ENCODE data around the gene TRIM28.

The TRIM28 gene

DNA sequence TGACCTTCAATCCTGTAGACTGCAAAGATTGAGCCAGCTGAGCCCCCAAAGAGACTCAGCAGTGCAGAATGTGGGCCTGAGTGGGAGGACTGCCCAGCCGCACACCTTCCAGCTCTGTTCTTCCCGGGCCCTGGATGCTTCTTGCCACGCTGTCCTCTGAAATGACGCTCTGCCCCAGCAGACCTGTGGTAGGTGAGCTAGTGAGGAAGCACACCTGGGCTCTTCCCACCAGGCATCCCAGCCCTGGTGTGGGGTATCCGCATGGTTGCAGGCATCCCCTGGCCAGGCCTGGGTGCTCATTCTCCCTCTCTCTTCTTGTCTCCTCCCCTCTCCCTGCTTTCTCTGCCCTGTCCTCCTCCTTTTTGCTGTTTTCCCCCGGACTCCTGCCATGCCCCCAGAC, 39.1 kb downstream of the TRIM28 start:
- TF ChIP-seq EZH2phosphoT487 (IDR thresholded peaks at IDR 0.05; ENCODE audit: borderline replicate concordance) = no peak
- TF ChIP-seq, protein P1, sequence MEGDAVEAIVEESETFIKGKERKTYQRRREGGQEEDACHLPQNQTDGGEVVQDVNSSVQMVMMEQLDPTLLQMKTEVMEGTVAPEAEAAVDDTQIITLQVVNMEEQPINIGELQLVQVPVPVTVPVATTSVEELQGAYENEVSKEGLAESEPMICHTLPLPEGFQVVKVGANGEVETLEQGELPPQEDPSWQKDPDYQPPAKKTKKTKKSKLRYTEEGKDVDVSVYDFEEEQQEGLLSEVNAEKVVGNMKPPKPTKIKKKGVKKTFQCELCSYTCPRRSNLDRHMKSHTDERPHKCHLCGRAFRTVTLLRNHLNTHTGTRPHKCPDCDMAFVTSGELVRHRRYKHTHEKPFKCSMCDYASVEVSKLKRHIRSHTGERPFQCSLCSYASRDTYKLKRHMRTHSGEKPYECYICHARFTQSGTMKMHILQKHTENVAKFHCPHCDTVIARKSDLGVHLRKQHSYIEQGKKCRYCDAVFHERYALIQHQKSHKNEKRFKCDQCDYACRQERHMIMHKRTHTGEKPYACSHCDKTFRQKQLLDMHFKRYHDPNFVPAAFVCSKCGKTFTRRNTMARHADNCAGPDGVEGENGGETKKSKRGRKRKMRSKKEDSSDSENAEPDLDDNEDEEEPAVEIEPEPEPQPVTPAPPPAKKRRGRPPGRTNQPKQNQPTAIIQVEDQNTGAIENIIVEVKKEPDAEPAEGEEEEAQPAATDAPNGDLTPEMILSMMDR (conservative IDR thresholded peaks at IDR 0.05; ENCODE audit: low read length) = no peak
- Histone ChIP-seq H3K27me3 (ENCODE audit: insufficient read depth, low read length, poor library complexity, severe bottlenecking) (no peaks in the 10 kb centered on the region), H3K79me2 (ENCODE audit: insufficient read depth, low read length) (peaks cover 3% of the 10 kb centered on the region; the same call in 1 of the 2 replicates), H3K4me2 (ENCODE audit: low read depth, low read length, poor library complexity, severe bottlenecking) (no peak overlapping the region), H2AFZ (ENCODE audit: low read length) (no peak overlapping the region), H3K9me2 (replicated peaks; ENCODE audit: low read depth, low read length) (no peaks in the 10 kb centered on the region), H3K4me1 (ENCODE audit: insufficient read depth, low read length, poor library complexity, severe bottlenecking) (peaks cover 20% of the 10 kb centered on the region), H3K9ac (ENCODE audit: low read depth, low read length, poor library complexity, severe bottlenecking) (no peak overlapping the region), H3F3A (ENCODE audit: low read depth) (no peaks in the 10 kb centered on the region), H3K36me3 (ENCODE audit: insufficient read depth, low read length) (peaks cover 4% of the 10 kb centered on the region; the same call in 1 of the 2 replicates), H3K9me3 (ENCODE audit: insufficient read depth, low read depth, low read length) (no peaks in the 10 kb centered on the region), H4K20me1 (ENCODE audit: insufficient read depth, low read length, poor library complexity, severe bottlenecking) (no peaks in the 10 kb centered on the region), H3K4me3 (ENCODE audit: low read length, poor library complexity, severe bottlenecking) (no peak overlapping the region)

DNA sequence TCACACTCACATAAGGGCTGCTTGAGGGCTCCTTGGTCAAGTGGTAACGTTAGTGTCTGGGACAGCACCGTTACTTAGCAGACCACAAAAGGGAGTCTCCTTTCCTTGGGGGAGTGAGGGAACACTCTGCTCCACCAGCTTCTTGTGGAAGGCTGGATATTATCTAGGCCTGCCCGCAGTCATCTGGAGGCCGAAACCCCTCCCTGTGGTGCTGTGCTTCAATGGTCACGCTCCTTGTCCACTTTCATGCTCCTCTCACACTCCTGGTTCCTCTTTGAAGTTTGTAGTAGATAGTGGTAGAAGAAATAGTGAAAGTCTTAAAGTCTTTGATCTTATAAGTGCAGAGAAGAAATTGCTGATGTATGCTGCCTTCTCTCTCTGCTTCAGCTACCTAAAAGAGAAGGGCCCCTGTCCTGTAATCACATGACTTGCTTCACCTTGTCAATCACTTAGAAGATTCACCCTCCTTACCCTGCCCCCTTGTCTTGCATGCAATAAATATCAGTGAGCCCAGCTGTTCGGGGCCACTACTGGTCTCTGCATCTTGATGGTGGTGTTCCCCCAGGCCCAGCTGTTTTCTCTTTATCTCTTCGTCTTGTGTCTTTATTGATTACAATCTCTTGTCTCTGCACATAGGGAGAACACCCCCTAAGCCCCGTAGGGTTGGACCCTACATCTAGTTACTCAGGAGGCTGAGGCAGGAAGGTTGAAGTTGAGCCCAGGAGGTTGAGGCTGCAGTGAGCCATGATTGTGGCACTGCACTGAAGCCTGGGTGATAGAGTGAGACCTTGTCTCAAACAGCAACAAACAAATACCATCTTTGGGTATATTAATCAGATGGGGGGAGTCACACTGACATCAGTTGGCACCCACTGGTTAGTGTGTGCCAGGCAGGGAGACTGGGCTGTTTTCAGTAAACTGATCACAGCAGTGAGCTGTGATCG, 40.9 kb downstream of the TRIM28 start:
- Histone ChIP-seq H3K4me2 (ENCODE audit: low read depth, low read length, poor library complexity, severe bottlenecking) (no peak overlapping the region), H3K79me2 (ENCODE audit: insufficient read depth, low read length) (no peaks in the 10 kb centered on the region), H3K9ac (ENCODE audit: low read depth, low read length, poor library complexity, severe bottlenecking) (no peak overlapping the region), H3F3A (ENCODE audit: low read depth) (no peaks in the 10 kb centered on the region), H3K9me2 (replicated peaks; ENCODE audit: low read depth, low read length) (no peaks in the 10 kb centered on the region), H3K4me1 (ENCODE audit: insufficient read depth, low read length, poor library complexity, severe bottlenecking) (peaks cover 10% of the 10 kb centered on the region), H3K36me3 (ENCODE audit: insufficient read depth, low read length) (peaks cover 4% of the 10 kb centered on the region; the same call in 1 of the 2 replicates), H3K9me3 (ENCODE audit: insufficient read depth, low read depth, low read length) (no peaks in the 10 kb centered on the region), H4K20me1 (ENCODE audit: insufficient read depth, low read length, poor library complexity, severe bottlenecking) (no peaks in the 10 kb centered on the region), H3K4me3 (ENCODE audit: low read length, poor library complexity, severe bottlenecking) (no peak overlapping the region), H3K27me3 (ENCODE audit: insufficient read depth, low read length, poor library complexity, severe bottlenecking) (no peaks in the 10 kb centered on the region), H2AFZ (ENCODE audit: low read length) (no peak overlapping the region)
- TF ChIP-seq, protein P1 (conservative IDR thresholded peaks at IDR 0.05; ENCODE audit: low read length) = no peak
- TF ChIP-seq EZH2phosphoT487 (IDR thresholded peaks at IDR 0.05; ENCODE audit: borderline replicate concordance) = no peak

DNA sequence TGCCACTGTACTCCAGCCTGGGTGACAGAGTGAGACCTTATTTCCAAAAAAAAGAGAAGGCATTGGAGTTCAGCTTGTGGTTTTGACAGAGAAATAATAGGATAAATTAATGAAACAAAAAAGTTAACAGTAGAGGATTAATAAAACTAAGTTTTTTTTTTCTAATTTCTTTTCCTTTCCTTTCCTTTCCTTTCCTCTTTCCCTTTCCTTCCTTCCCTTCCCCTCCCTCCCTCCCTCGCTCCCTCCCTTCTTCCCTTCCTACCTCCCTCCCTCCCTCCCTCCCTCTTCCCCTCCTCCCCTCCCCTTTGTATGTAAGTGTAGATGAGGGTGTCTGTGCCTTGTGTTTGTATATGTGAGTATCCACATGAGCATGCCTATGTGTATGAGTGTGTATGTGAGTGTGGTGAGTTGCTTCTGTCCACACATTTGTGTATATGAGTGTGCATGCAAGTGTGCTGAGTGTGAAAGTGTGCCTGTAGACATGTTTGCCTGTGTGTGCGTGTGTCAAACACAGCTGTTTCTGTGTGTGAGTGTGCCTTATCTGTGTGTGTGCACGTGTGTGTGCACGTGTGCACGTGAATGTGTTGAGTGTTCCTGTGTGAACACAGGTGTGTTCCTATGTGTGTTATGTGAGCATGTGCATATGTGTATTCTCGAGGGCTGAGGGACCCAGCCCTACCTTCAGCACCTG, 41.7 kb downstream of the TRIM28 start:
- Histone ChIP-seq H3K36me3 (ENCODE audit: insufficient read depth, low read length) (peaks cover 4% of the 10 kb centered on the region; the same call in 1 of the 2 replicates), H3K4me1 (ENCODE audit: insufficient read depth, low read length, poor library complexity, severe bottlenecking) (peaks cover 10% of the 10 kb centered on the region), H3F3A (ENCODE audit: low read depth) (no peaks in the 10 kb centered on the region), H3K4me2 (ENCODE audit: low read depth, low read length, poor library complexity, severe bottlenecking) (no peak overlapping the region), H4K20me1 (ENCODE audit: insufficient read depth, low read length, poor library complexity, severe bottlenecking) (no peaks in the 10 kb centered on the region), H3K27me3 (ENCODE audit: insufficient read depth, low read length, poor library complexity, severe bottlenecking) (no peaks in the 10 kb centered on the region), H3K9me2 (replicated peaks; ENCODE audit: low read depth, low read length) (no peaks in the 10 kb centered on the region), H2AFZ (ENCODE audit: low read length) (no peak overlapping the region), H3K9ac (ENCODE audit: low read depth, low read length, poor library complexity, severe bottlenecking) (peak overlapping the region; percentile 6), H3K4me3 (ENCODE audit: low read length, poor library complexity, severe bottlenecking) (no peak overlapping the region), H3K79me2 (ENCODE audit: insufficient read depth, low read length) (no peaks in the 10 kb centered on the region), H3K9me3 (ENCODE audit: insufficient read depth, low read depth, low read length) (no peaks in the 10 kb centered on the region)
- TF ChIP-seq EZH2phosphoT487 (IDR thresholded peaks at IDR 0.05; ENCODE audit: borderline replicate concordance) = no peak
- TF ChIP-seq, protein P1 (conservative IDR thresholded peaks at IDR 0.05; ENCODE audit: low read length) = no peak

All from Loucy (cell line).